HG02588 (cell line): ENCODE results near the gene SPSB2.

ENCODE experiments used
- ATAC-seq: cut with Tn5 transposase; IDR thresholded peaks from one replicate; pipeline ENCODE4 v1.9.1; 2021; ENCODE audit warnings: mild to moderate bottlenecking, moderate library complexity; ENCODE audit not compliant: unreplicated experiment

SPSB2 gene

DNA sequence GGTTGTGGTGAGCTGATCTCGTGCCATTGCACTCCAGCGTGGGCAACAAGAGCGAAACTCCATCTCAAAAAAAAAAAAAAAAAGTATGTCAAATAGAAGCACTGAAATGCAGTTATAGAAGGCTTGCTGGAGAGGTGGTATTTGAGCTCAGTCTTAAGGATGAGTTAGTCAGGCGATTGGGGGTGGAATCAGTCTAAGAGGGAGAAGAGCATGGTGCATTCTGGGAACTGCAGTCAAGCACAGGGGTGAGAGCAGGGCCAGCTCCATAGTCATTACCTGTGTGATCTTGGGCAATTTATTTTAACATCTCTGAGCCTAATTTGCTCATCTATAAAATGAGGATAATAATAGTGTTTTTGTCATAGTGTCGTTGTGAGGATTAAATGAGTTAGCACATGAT, 38.2 kb downstream of the SPSB2 start:
- ATAC-seq: no peak

DNA sequence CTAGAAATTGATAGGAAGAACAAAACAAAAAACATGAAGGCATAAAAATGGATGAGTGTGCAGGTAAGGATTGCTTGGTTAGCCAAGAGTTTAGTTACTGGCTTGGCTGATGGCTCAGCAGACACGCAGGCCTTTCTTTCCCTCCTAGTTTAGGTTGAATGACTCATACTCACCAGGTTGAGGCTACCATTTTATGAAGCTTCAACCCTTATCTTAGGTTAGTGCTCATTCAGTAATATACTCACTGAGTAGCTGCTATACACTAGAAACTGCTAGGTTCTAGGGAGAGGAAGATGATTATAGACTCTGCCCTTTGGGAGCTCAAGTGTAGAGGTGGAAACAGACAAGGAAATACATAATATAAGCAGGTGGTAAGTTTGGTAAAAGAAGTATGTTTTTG, 38.8 kb downstream of the SPSB2 start:
- ATAC-seq: no peak

DNA sequence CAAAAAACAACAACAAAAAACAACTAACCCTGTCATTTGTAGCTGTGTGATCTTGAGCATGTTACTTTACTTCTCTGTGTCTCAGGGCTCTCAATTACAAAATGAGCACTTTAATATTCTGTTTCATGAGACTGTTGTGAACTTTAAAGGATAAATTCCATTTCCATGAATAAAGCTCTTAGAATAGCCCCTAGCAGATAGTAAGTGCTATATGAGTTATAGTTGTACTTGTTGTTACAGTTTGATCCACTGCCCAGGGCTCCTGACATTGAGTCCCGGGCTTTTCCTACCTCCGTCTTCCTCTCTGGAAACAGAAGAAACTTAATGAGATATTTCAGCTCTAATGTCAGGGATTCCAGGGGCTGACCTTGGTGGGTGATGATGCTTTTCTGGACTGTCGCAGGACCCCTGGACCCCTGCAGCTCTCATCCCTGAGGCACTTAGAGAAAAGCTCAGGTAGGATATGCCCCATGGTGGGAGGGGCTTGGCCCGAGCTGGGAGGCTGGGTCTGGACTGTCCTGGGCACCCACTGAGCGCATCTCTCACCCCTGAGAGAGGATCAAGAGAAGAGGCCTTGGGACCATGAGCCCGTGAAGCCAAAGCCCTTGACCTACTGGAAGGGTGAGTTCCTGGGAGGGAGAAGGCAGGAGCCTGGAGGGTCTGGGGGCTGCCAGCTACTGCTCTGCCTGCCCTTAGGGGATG, 39.8 kb downstream of the SPSB2 start:
- no peak for ATAC-seq

DNA sequence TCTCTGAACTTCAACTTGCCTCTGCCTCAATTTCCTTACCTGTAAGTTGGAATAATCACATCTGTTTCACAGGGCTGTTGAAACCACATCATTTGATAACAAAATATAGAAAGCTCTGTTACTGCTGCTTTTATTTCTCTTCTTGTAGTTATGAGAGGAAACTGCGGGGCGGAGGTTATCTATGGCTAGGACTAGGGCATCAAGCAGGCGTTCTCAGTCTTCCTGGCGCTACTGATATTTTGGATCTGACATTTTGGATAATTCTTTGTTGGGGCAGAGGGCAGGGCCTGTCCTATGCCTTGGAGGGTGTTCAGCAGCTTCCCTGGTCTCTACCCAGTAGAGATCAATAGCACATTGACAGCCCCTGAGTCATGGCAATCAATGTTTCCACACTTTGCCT, 41.0 kb downstream of the SPSB2 start:
- no peak for ATAC-seq

DNA sequence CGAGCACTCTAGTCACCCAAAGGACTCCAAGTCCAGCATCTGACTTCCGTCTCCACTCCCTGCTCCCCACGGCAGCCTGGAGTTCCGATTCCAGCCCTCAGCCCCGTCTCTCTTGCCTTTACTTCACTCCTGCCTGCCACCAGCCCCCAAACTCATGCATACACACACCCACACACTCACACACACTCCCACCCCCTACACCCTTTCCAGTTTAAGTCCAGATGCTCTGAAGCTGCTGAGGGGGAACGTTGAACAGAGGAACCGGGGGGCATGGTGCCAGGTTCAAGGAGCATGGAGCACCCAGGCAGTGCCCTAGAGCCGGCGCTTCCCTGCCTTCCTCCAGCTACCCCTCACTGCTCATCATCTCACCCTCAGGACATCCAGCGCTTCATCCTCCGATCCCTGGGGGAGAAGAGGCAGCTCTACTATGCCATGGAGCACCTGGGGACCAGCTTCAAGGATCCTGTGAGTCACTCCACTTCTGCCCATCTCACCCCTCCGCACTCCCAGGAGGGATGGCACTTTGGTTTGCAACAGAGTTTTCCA, 41.6 kb downstream of the SPSB2 start:
- ATAC-seq: no peak

DNA sequence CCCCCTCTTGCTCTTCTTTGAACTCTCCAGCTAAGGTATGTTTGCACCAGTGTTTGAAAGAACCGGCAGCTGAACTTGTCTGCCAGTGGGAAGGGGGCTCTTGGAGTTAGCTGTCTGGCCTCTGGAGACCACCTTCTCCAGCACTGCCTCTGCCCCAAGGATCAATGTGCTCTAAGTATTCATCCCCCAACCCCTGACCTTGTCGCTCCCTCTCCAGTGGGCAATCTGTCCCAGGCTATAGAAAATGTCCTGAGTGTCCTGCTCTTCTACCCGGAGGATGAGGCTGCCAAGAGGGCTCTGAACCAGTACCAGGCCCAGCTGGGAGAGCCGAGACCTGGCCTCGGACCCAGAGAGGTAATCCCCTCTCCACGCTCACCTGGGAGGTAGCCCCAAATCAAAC, 42.1 kb downstream of the SPSB2 start:
- no peak for ATAC-seq

DNA sequence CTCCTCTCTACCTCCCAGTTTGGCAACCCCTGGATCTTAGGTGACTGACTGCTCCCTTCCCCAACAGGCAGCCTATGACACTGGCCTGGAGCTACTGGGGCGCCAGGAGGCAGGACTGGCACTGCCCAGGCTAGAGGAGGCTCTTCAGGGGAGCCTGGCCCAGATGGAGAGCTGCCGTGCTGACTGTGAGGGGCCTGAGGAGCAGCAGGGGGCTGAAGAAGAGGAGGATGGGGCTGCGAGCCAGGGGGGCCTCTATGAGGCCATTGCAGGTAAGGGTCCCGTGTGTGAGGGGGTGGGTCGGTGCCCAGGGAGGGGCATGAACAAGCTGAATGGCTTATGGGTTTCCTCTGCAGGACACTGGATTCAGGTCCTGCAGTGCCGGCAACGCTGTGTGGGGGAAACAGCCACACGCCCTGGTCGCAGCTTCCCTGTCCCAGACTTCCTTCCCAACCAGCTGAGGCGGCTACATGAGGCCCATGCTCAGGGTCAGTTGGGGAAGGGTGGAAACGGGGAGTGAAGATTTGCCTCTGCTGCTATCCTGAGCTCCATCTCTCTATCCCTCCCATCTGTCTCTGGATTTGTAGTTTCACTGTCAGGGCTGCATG, 42.7 kb downstream of the SPSB2 start:
- no peak for ATAC-seq

DNA sequence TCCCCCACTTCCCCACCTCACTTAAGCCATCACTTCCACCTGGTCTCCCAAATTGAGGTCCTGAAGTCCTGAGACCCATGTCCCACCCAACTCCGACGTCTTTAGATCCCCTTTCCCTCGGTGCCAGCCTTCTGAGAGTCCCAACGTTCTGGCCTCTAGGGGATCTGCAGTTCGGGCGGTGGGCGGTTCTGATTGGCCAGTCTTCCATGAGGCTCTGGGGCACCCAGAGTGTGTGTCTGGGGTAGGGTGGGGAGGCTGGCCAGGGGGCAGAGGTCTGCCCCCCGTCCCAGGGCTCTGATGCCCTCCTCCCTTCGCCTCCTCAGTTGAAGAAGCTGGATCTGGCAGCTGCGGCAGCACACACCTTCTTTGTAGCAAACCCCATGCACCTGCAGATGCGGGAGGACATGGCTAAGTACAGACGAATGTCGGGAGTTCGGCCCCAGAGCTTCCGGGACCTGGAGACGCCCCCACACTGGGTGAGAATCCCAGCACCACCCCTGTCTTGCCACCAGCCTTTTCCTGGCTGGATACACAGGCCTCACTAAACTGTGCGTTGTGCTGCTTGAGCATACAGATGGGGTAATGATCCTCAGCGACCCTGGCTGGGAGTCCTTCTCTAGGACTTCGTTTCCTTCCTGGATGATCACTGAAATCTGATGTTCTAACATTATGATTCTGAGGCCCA, 43.4 kb downstream of the SPSB2 start:
- ATAC-seq: no peak

DNA sequence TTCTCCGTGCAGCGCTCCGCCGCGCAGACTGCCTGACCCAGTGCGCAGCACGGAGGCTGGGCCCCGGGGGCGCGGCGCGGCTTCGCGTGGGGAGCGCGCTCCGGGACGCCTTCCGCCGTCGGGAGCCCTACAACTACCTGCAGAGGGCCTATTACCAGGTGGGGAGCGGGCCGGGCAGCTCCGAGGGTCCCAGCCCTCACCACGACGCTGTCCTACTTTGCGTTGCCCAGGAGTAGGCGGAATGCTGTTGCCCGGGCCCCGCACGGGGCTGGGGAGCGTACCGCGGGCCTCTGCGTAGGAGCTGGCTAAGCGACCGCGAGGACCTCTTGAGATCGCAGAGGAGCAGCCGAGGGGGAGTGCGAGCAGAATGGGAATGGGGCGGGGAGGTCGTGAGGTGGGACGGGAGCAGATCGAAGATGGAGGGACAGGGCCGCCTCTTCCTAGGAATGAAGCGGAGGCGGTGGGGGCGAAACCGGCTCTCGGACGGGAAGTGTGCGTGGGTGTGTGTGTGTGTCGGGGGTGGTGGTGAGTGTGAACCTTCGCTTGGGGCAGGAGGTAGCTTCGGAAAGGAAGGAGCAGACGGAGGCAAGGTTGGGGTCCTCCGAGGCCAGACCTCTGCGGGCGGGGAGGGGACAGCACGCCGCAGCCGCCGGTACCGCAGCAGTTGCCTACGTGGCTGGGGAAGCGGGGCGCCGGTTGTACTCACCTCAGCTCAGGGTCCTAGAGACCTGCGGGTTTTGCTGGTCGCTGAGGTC, 44.1 kb downstream of the SPSB2 start:
- no peak for ATAC-seq

DNA sequence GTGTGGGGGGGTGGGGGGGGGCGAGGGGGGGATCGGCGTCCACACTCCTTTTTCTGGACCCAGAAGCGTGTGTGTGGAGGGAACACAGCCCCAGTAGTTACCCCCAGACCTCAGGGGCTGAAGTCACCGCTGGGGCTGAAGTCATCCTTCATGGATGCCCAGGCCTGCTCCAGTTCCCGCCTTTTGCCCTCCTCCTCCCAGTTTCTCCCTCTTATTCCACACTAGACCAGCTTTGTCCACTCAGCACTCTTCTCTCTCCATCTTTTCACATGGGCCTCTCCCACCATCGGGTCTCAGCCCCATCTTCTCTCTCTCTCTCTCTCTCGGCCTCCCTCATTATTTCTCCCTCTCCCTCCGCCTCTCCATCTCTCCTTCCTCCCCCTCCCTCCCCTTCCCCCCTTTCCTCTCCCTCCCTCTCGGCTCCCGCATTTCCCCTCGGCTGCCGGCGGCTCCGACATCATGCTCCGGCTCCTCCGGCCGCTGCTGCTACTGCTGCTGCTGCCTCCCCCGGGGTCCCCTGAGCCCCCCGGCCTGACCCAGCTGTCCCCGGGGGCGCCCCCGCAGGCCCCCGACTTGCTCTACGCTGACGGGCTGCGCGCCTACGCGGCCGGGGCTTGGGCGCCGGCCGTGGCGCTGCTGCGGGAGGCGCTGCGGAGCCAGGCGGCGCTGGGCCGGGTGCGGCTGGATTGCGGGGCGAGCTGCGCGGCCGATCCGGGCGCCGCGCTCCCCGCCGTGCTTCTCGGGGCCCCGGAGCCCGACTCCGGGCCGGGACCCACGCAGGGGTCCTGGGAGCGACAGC, 44.9 kb downstream of the SPSB2 start, which contains the start of gene P3H3:
P3H3 (plus strand) TSS at position 426 of the 799 bp plus-strand sequence; CDS start at position 460, 34 bp downstream.
- no peak for ATAC-seq

DNA sequence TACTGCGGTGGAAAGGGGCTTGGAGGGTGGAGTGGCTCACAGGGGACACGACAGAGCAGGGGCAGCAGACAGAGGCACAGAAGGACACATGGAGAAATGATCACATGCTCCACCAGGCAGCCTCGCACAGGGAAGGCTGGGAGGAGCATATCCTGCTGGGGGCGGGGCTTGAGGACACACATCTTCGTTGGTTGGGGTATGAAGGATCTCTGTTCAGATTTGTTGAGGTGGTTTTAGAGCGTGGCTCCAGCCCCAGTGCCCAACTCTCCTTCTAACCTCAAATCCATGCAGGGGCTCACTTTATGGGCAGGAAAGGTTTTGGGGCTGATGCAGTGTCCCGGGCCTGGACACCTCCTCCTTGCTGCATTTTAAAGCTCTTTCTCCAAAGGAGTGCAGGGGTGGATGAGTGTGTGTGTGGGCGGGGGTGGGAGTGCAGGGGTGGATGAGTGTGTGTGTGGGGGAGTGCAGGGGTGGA, 45.6 kb downstream of the SPSB2 start:
- ATAC-seq: no peak

DNA sequence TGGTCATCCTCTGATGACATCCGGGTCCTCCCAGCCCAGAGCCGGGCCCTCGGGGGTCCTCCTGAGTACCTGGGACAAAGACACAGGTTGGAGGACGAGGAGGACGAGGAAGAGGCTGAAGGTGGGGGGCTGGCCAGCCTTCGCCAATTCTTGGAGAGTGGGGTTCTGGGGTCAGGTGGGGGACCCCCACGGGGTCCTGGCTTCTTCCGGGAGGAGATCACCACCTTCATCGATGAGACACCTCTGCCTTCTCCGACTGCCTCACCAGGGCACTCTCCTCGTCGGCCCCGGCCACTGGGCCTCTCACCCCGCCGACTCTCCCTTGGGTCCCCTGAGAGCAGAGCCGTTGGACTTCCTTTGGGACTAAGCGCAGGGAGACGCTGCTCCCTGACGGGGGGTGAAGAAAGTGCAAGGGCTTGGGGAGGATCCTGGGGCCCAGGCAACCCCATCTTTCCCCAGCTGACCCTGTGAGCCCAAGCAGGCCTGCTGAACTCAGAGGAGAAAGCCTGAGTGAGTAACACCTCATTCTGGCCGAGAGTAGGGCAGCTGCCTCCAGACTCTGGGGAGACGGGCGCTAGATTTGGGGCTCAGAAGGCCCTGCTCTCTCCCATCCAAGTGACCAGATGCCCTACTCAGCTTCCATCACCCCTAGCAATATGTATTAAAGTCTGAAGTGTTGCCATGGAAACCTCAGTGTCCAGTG, 46.2 kb downstream of the SPSB2 start:
- no peak for ATAC-seq

DNA sequence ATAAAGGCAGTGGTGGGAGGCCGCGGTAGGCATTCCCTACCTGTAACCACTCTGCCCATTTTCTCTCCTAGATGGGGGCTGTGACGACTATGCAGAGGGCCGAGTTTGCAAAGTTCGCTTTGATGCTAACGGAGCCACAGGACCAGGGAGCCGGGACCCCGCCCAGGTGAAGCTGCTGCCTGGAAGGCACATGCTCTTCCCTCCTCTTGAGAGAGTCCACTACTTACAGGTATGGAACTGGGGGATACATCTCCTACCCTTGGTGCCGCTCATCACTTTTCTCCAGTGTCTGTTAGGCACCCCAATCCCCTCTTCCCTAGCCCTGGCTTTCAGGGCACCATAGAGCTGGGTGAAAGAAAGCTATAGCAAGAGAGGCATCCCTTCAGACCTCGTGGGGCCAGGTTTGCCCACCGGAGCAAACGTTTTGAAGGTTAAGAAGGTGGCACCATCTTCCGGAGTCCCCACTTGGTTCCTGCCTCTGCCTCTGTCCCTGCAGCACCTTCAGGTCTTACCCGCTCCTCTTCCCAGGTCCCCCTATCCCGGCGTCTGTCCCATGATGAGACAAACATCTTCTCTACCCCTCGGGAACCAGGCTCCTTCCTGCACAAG, 46.9 kb downstream of the SPSB2 start:
- ATAC-seq: no peak

DNA sequence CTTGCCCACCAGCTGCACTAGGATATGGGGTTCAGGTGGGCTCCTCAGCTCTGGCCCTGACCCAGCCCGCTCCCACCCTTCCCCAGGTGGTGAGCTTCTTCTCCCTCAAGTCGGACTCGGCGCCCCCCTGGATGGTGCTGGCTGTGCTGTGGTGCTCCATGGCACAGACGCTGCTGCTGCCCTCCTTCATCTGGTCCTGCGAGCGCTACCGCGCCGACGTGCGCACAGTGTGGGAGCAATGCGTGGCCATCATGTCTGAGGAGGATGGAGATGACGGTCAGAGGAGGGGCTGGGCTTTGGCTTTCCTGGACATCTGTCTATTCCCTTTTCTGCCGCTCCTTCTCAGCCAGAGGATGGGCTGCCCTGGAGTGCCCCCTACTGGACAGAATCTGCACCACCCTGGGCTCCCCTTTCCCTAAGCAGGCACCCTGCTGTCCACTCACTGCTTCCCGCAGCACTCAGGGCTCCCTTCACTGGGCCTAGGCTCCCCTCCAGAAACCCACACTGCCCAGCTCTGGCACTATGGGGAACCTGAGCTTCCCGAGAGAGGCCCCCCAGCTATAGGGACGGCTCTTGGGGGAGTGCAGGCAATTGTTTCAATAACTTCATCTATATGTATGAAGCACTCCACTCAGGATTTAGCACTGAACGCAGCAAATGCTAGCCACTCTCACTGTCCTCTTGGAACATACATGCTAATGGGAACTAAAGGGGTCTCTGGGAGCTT, 47.5 kb downstream of the SPSB2 start:
- no peak for ATAC-seq

DNA sequence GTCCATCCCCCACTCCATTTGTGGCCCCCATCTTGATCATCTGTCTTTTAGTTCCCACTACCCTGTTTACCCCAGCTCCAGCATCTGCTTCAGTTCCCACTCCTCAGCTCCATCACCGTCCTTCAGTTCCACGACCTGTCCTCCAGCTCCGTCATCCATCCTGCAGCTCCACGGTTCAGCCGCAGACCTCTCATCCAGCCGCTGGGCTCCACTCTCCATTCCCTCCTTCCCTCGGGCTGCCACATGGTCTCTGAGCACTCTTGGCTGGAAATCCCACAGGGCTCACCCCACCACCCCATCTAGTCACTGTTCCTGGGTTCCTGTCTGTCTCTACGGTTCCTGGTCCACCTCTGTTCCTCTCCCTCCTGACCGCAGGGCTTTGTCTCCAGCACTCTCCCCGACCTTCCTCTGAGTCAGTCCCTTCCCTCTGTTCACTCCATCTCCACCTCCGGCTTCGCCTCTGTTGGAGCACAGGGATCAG, 48.2 kb downstream of the SPSB2 start:
- no peak for ATAC-seq

DNA sequence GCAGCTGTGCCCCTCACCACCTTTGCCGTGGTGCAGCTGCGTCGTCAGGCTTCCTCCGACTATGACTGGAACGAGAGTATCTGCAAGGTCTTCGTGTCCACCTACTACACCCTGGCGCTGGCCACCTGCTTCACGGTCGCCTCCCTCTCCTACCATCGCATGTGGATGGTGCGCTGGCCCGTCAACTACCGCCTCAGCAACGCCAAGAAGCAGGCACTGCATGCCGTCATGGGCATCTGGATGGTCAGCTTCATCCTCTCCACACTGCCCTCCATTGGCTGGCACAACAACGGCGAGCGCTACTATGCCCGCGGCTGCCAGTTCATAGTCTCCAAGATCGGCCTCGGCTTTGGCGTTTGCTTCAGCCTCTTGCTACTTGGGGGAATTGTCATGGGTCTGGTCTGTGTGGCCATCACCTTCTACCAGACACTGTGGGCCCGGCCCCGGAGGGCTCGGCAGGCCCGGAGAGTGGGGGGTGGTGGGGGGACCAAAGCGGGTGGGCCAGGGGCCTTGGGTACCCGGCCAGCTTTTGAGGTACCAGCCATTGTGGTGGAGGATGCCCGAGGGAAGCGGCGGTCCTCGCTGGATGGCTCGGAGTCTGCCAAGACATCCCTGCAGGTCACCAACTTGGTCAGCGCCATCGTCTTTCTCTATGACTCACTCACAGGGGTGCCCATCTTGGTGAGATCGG, 48.9 kb downstream of the SPSB2 start:
- no peak for ATAC-seq

DNA sequence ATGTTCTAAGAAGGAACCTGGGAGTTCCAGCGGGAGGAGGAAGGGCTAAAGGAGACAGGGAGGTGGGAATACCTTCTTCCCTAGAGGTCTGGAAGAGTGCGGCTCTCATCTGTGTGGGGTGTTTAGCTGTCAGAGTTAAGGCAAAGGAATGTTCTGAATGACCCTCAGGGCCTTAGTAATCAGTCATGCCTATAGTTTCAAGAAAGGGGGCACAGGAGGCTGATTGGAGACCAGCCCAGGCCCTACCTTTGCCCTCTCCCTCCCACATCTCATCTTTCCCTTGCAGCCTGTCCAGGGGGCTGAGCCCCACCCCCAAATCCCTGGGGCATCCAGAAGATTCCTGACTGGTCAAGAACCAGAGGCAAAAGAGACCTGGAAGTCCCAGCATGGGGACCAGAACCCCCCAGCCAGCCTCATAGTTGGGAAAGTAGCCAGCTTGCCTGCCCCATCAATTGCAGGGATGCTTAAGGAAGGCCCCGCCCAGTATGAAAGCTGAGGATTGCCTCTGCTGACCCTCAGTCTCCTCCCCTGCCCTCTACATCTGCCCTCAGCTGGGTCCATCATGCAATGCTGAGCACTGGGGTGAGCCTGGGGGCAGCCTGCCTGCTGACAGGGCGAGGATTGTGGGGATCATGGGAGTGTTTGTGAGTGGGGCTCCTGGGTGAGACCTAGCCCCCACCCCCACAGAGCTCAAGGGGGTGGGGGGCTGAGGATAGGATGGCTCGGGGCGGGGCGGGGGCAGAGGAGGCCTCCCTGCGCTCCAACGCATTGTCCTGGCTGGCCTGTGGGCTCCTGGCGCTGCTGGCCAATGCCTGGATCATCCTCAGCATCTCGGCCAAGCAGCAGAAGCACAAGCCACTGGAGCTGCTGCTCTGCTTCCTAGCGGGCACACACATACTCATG, 49.7 kb downstream of the SPSB2 start:
- no peak for ATAC-seq
